Mesenteric fat pad (tissue), 1 donor: ENCODE measurements around the gene EXD3. TPM values are rescaled to one million over a fixed set of nuclear protein-coding genes. Genes with fewer than 3 reads are reported as not detected.

Experiments
- DNase-seq: peaks from one replicate; pipeline ENCODE4 v3.0.0-alpha.2; 2020; ENCODE audit warnings: low spot score
- total RNA-seq: library from RNA; stranded (reverse); fragmentation: NEBNext Ultra II Directional; extraction: Animal tissue kit (Norgen Biotek cat#: 25700); gene quantifications from one replicate; pipeline ENCODE4 v1.2.1, GENCODE V29; 2021
- donor health status: DM: yes; HTN: yes; CAD: no.

The EXD3 gene
- total RNA-seq, 1 donor from 2014 or later = 14.9 TPM

DNA sequence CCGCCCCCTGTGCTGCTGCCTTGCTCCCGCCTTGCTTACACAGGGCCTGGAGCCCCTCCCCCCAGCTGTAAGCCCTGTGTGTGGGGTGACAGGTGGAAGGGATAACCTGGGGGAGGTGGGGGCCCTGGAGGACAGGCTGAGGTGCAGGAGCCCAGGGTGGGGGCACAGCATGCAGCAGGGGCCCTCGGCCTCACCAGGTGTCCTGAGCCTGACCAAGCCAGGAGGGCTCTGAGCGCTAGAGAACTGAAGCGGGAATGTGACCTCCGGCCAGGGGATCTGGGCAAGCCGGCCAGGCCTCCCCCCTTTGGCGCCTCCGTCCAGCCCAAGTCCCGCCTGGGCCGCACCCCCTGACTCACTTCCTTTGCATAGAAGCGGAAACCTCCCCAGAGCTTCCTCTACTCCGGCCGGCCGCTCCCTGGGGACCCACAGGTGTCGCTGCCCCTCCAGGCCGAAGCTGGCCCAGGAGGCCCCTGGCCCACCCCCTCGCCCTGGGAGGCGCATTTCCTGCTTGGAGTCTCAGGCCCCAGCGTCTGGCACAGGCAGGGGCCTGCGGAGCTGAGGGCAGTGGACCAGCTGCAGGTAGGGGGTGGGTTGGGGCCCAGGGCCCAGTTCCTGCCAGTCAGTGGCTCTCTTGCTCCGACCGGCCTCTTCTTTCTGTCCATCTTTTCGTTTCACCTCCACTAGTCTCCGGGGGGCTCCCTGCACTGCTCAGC, 145.5 kb downstream of the EXD3 start, which contains the start of gene TOR4A:
Gene TOR4A (plus strand): TSS at position 398 of the 713 bp plus-strand sequence. CDS start 964 bp downstream, outside the sequence.
- peak; percentile 95 for DNase-seq

DNA sequence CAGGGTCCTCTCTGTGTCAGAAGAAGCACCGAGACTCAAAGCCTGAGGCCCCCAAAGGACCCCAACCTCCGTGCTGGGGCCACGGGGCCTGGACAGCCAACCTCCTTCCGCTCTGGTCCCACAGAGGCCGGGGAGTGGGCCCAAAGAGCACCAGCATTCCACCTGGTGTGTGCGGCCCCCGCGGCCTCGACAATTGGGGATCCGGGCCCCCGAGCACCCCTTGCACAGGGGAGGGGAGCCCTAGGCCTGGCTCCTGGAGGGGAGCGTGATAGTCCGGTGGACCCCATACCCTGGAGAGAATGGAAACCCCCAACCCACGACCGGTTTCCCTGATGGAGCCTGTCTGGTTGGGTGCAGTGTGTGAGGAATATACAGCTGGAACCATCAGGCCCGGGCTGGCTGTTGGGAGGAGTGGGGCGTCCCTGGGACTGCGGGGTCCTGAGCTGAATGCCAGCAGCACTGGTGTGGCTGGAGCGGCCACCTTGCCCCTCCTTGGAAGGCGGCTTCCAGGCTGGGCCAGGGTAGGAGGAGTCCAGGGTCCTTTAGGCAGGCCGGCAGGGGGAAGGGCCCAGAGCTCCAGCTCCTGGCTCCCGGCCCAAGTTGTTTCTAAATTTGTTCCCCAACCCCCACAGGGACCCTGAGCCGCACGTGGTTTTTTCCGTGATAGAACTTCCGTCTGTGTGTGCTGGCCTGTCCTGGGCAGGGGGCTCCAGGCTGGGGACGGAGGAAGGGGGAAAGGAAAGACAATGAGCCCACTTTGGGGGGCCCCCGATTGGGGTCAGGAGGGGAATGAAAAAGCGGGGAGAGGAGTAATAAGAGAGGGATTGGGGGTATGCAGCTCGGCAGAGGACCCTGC, 146.3 kb downstream of the EXD3 start:
- DNase-seq = no peak

GRCh38 chr9:137275588-137276472, 147.1 kb downstream of the EXD3 start:
- DNase-seq = no peak

DNA sequence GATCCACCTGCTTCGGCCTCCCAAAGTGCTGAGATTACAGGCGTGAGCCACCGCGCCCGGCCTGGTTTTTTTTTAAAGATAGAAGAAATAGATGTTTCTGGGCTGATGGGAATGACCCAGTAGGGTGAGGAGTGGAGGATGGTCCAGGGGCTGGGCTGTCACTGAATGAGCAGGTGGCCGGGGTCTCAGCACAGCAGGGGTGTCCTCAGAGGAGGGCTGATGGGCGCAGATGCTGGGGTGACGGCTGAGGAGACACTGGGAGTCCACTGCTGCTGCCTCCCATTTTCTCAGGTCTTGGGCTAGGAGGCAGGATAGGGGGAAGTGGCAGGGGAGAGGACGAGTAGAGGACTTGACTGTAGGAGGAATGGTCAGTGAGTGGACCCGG, 147.8 kb downstream of the EXD3 start:
- no peak for DNase-seq

GRCh38 chr9:137273611-137274320, 149.2 kb downstream of the EXD3 start:
- no peak for DNase-seq

GRCh38 chr9:137273095-137273490, 149.9 kb downstream of the EXD3 start:
- no peak for DNase-seq

DNA sequence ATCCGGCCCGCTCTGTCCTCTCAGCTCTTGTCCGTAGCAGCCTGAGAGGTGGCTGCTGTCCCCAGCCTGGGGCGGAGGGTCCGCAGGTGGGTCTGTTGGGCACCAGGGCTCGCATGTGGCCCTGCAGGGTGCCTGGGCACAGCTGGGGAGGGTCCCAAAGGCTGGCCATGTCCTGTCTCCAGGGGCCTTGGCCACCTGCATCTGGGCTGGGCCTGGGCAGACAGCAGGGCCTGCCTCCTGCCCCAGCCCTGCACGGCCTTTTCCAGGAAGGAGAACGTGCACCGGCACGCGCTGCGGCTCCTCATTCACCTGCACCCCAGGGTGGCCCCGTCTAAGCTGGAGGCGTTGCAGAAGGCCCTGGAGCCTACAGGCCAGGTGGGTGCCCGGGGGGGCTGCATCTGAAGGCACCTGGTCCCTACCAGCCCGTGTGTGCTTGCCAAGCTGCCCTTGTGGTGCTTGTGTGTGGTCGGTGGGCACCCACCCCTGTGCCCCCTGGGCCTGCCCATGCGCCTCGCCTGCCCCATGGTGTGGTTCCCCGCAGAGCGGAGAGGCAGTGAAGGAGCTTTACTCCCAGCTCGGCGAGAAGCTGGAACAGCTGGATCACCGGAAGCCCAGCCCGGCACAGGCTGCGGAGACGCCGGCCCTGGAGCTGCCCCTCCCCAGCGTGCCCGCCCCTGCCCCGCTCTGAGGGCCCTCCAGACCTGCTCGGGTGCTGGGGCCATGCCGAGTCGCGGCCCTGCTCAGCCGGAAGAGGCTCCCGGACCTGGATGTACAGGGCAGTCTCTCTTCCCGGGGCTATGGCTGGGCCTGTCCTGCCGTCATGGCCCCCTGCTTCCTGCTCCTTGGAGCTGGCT, 150.5 kb downstream of the EXD3 start:
- no peak for DNase-seq

DNA sequence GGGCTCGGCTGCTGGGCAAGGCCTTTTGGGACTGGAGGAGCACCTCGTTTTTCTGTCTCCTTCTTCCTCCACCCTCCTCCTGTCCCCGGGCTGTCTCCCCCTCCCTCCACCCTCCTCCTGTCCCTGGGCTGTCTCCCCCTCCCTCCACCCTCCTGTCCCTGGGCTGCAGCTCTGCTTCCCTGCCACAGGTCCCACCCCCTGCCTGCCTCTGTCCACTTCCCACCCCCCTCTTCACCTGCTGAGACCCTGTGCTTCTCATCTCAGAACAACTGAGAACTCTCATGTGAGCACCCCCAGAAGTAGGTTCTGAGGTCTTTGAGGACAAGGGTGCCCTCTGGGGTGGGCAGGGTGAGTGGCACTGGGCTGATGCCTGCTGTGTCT, 151.3 kb downstream of the EXD3 start:
- no peak for DNase-seq

DNA sequence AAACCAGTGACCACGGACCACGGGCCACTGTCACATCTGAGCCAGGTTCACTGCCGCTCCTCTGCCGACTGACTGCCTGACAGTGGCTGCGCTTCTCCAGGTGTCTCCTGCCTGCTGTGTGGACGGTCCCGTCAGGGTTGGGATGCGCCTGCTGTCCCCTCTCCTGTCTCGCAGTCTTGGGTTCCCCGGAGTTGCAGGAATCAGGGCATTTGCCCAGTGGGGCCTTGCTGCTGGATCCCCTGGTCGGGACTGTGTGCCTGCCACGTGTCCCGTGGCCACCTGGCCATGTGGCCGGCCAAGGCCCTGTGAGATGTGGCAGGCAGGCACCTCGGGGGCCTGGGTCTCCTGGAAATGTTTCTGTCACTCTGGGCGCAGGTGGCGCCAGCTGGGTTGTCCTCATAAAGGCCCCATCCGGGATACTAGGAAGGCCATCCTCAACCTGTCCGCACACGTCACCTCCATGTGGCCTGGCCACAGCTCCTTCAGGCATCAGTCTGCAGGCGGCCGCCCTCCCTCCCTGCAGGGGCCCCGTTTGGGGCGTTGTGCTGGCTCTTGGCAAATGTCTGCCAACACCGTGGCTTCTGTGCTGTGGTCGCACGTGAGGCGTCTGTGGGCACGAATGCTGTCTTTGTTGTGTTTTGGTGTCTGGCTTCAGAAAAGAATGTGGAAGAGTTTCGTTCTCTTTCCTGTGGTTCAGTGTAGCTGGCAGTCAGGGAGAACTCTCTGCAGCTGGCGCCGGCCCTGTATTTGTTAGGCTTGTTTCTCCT, 151.8 kb downstream of the EXD3 start:
- no peak for DNase-seq

DNA sequence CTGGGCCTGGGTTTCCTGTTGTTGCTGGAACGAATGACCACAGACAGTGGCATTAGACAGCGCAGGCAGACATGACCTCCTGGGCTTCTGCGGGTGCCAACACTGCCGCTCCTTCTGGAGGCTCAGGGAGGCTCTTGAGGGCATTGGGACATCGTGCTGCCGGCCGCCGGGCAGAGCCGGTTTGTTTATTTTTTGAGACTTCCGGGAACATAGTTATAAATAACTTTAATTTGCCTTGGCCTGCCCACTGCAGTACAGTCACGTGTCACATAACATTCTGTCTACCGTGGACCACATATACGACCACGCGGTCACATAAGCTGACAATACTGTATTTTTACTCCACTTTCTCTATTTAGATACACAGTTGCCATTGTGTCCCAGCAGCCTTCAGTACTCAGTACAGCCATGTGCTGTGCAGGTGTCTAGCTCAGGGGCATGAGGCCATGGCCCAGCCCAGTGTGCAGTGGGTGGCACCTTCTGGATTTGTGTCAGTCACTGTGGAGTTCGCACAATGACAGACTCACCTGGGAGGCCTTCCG, 153.7 kb downstream of the EXD3 start:
- DNase-seq = no peak

GRCh38 chr9:137268538-137269201, 154.3 kb downstream of the EXD3 start:
- no peak for DNase-seq

DNA sequence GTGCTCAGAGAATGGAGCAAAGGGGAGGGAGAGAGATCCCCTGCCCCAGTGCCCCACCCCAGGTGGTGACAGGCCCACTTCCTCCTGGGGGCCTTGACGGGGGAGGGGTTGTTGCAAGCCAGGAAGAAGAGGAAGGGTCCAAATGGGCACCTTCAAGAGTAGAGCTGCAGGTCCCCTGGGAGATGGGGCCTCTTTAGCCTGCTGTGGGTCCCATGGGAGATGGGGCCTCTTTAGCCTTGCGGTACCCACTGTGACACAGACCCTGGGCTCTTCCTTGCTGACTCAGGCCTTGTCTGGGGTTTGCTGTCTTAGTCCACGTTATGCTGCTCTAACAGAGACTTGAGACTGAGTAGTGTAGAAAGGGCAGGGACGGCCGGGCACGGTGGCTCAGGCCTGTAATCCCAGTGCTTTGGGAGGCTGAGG, 155.0 kb downstream of the EXD3 start:
- no peak for DNase-seq

- DNase-seq = no peak
These were observed 156.1 kb downstream of the EXD3 start for GRCh38 chr9:137266585-137267453.

DNA sequence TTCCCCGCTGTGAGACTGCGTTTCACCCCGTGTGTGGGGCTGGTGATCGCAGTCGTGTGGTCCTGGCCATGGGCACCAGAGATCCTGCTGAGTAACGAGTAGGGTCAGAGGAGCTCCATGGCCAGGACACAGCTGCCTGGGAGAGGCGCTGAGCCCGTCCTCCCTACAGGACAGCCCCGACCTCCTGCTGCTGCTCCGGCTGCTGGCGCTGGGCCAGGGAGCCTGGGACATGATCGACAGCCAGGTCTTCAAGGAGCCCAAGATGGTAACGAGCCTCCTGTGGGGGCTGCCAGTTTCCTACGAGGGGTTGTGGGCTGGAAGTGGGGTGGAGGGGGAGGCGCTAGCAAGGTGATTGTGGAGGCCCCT, 156.8 kb downstream of the EXD3 start:
- no peak for DNase-seq

- DNase-seq = peak; percentile 85
These were observed 157.3 kb downstream of the EXD3 start for GRCh38 chr9:137265496-137266161.

GRCh38 chr9:137264067-137264466, 158.9 kb downstream of the EXD3 start:
- no peak for DNase-seq

DNA sequence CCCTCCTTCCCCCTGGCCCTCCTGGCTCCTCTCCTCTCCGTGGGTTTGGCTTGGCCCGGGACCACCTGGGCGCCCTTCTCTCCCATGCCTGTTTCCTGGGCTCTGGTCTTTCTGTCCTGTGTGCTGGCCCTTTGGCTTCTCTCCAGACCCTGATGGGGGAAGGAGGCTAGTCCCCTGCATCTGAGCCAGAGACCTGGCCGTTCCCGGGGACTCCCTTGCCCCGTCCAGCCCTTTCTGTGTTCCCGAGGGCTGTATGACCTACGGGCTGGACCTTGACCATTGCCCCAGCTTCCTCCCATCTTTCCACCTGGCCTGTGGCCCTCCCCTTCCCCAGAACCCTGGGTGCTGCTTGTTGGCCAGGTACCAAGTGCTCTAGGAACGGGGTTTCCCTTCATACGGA, 159.5 kb downstream of the EXD3 start:
- DNase-seq = no peak
